Body of pancreas (tissue), 4 donors: ENCODE measurements around the gene NMNAT3. TPM values are rescaled to one million over a fixed set of nuclear protein-coding genes. Genes with fewer than 3 reads are reported as not detected.

Source experiments
- ATAC-seq: fragments of 150-250 bp; one replicate; pipeline ENCODE4 v1.9.1; 2016
- DNase-seq, 4 donors: peaks; one replicate each; pipeline ENCODE4 v3.0.0-alpha.2; 2019
- H3K27ac ChIP-seq, 4 donors: fragments of 200-600 bp; sonication (generic); 1 replicate in 3 of 4; 2 replicates in 1 of 4; pipeline versions ENCODE4 v1.5.1 to v1.6.1; 2016 to 2019; ENCODE audit warnings: mild to moderate bottlenecking in 1 of 4, mixed read lengths in 1 of 4, moderate library complexity in 1 of 4
- H3K27me3 ChIP-seq, 2 donors: fragments of 200-600 bp; sonication (generic); one replicate each; pipeline ENCODE4 v1.6.0; 2016; ENCODE audit warnings: mild to moderate bottlenecking in 1 of 2
- H3K36me3 ChIP-seq, 2 donors: fragments of 200-600 bp; sonication (generic); replicated peaks in 1 of 2; 2 replicates each; pipeline ENCODE4 v1.5.1; 2016; ENCODE audit warnings: low read depth in 2 of 2; ENCODE audit not compliant: insufficient read depth in 1 of 2
- H3K4me1 ChIP-seq: fragments of 200-600 bp; sonication (generic); one replicate; pipeline ENCODE4 v1.6.0; 2016
- H3K4me3 ChIP-seq, 2 donors: fragments of 200-600 bp; sonication (generic); 1 replicate in 1 of 2; 2 replicates in 1 of 2; pipeline ENCODE4 v1.5.1; 2016 to 2019
- H3K9me3 ChIP-seq, 3 donors: fragments of 200-600 bp; sonication (generic); 1 replicate in 2 of 3; 2 replicates in 1 of 3; pipeline ENCODE4 v1.5.1; 2016
- POLR2A ChIP-seq, 3 donors: fragments of 450-650 bp; IDR thresholded peaks; one replicate each; pipeline ENCODE4 v1.6.1; 2016; ENCODE audit warnings: antibody characterized with exemption in 3 of 3, mild to moderate bottlenecking in 2 of 3
- WGBS, 2 donors: methylation state at CpG; one replicate each; pipeline ENCODE4 v1.1.5; 2017; 5-methylcytosine and 5-hydroxymethylcytosine counted together
- intact Hi-C: fragments of 100-400 bp; cut with DNase I; formaldehyde crosslinking; loops from one replicate; pipeline ENCODE4 v1.15.1; 2023
- total RNA-seq, 2 donors: library from RNA; depleted of rRNA; stranded (reverse); fragments of >200 nt; gene quantifications; one replicate each; pipeline ENCODE4 v1.1.0, GENCODE V29; 2016
- TF ChIP-seq, protein P1 (sequence below), 7 experiments: fragments of 450-650 bp in 4 of 7; fragments of 200-600 bp in 3 of 7; sonication (generic) in 3 of 7; IDR thresholded peaks; one replicate each; pipeline ENCODE4 v1.5.1; 2016 to 2019; ENCODE audit warnings: antibody characterized with exemption in 7 of 7

NMNAT3 gene
- total RNA-seq, 2 donors from 2014 or later, result 5.7 to 12.9 TPM

DNA sequence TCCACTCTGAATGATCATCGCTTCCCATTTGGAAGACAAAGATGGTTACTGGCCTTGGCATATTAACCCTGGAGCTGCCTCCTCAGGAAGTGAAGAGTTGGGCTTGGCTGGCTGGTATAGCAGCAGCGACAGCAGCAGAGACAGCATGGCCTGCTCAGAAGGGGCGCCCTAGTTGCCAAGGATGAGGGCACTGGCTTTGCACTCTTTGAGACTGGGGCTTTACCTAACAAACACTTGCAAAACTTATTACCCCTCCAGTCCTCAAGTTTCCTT, 69.7 kb downstream of the NMNAT3 start:
- Histone ChIP-seq H3K27me3 (no peaks in the 10 kb centered on the region), H3K9me3 (no peaks in the 10 kb centered on the region), H3K36me3 (no peaks in the 10 kb centered on the region), H3K4me1 (no peaks in the 10 kb centered on the region), H3K27ac (no peak overlapping the region), H3K4me3 (no peak overlapping the region)
- 94% methylated on average over 3 of the region's 3 CpGs for WGBS, 2 donors
- TF ChIP-seq, protein P1, sequence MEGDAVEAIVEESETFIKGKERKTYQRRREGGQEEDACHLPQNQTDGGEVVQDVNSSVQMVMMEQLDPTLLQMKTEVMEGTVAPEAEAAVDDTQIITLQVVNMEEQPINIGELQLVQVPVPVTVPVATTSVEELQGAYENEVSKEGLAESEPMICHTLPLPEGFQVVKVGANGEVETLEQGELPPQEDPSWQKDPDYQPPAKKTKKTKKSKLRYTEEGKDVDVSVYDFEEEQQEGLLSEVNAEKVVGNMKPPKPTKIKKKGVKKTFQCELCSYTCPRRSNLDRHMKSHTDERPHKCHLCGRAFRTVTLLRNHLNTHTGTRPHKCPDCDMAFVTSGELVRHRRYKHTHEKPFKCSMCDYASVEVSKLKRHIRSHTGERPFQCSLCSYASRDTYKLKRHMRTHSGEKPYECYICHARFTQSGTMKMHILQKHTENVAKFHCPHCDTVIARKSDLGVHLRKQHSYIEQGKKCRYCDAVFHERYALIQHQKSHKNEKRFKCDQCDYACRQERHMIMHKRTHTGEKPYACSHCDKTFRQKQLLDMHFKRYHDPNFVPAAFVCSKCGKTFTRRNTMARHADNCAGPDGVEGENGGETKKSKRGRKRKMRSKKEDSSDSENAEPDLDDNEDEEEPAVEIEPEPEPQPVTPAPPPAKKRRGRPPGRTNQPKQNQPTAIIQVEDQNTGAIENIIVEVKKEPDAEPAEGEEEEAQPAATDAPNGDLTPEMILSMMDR (IDR thresholded peaks at IDR 0.05), result no peak
- no peak for TF ChIP-seq POLR2A (IDR thresholded peaks at IDR 0.05)
- intact Hi-C loops, result no loop called here
- no peak for DNase-seq
- ATAC-seq, result no peak

DNA sequence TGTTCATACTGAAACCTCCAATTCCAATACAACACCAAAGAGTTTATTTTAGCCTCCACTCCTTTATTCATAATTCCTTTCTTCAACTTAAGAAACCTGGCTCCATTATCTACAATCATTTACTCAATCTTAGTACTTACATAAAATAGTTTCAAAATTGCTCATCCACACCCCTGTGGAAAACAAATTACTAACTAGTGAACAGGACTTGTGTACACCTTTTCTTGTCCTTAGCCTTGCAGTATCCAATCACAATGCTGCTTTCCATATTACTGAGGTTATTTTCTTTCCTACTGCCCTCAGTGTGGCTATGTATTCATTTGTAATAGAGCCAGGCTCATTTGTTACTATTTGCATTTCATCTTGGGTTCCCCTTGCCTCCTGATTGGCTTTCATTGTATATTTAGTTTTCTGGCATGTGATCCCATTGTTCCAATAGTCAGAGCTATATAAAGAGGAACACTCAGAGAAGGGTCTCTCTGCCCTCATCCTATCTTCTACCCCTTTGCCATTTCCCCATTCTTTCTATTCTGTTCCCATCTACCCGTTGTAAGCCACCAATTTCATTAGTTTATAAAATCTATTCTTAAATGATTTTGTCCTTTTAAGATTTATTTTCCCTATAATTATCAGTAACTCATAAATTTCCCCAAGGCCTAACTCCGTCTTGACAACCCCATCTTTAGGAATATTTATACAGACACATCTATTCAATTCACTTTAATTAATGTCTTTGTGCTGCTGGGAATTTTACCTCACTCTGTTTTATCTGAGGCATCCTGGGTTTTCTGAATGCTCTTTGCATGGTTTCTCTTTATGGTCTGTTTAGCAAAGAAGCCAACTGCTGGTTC, 70.3 kb downstream of the NMNAT3 start:
- TF ChIP-seq, protein P1 (IDR thresholded peaks at IDR 0.05), result no peak
- TF ChIP-seq POLR2A (IDR thresholded peaks at IDR 0.05), result no peak

DNA sequence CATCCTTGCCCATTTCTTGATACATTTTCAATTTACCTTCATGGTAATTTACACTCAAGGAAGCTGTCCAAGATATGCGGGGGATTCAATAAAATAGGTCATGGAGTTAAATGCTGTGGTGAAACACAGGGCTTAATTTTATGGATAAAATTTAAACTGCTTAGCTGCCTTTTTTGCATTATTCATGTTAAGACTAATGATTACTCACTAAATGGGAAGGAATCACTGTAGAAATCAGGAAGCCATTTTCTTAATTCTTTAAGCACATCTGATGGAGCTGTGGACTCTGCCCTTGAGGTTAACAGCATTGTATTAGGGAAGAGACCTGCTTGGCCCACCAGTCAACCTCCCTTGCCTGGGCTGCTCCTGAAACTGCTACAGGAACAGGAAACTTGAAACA, 75.8 kb downstream of the NMNAT3 start:
- Histone ChIP-seq H3K27me3 (no peaks in the 10 kb centered on the region), H3K4me3 (no peak overlapping the region), H3K9me3 (no peaks in the 10 kb centered on the region), H3K27ac (no peak overlapping the region), H3K36me3 (no peaks in the 10 kb centered on the region), H3K4me1 (peaks cover 10% of the 10 kb centered on the region)
- ATAC-seq, result no peak
- WGBS, 2 donors, result 88 to 97% methylated on average over 1 of the region's 1 CpG
- DNase-seq, result no peak
- intact Hi-C loops, result no loop called here
- TF ChIP-seq POLR2A (IDR thresholded peaks at IDR 0.05), result no peak
- TF ChIP-seq, protein P1 (IDR thresholded peaks at IDR 0.05), result no peak

More for the DNA sequence above, 70.3 kb downstream of the NMNAT3 start:
- 93 to 96% methylated on average over 2 of the region's 2 CpGs for WGBS, 2 donors
- no peaks in the 10 kb centered on the region for H3K4me1 ChIP-seq
- H3K9me3 ChIP-seq, result no peaks in the 10 kb centered on the region
- ATAC-seq (no peak), DNase-seq (no peak)
- H3K4me3 ChIP-seq, result no peak overlapping the region
- no peaks in the 10 kb centered on the region for H3K27me3 ChIP-seq
- H3K36me3 ChIP-seq, result no peaks in the 10 kb centered on the region
- intact Hi-C loops, result no loop called here
- H3K27ac ChIP-seq, result no peak overlapping the region

DNA sequence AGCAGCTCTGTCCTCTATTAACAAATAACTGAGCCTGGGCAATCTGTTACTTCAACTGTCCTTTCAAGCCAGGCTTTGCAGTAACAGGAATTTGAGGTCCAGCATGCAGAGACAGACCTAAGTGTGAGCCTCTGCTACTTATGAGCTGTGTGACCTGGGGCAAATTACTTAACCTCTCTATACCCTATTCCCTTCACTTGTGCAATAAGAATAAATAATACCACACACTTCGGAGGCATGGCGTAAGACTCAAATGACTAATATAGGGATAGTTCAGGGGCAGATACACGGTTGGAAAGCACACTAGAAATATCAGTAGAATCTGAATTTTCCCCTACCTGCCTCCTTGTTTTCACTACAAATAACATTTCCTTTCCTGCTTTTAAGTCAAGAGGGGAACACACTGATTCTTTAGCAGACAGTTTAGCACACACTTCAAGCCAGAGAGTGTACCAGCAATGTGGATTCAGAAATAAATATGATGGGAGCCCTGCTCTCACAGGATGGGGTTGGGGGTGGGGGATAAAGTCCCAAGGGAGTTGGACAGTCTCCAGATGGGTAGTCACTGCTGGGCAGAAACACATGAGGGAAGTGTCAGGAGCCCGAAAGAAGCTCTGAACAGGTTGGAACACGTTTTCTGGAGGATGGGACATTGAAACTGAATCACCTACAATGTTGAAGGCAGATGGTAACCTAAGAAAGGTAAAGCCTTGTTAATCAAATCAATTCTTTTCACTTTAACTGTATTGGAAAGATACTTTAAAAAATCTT, 76.4 kb downstream of the NMNAT3 start:
- 71 to 76% methylated on average over 5 of the region's 5 CpGs for WGBS, 2 donors
- DNase-seq, result no peak
- Histone ChIP-seq H3K4me3 (no peak overlapping the region), H3K27me3 (no peaks in the 10 kb centered on the region), H3K36me3 (no peaks in the 10 kb centered on the region), H3K9me3 (no peaks in the 10 kb centered on the region), H3K4me1 (peaks cover 13% of the 10 kb centered on the region), H3K27ac (no peak overlapping the region)
- no peak for ATAC-seq
- intact Hi-C loops, result no loop called here
- no peak for TF ChIP-seq POLR2A (IDR thresholded peaks at IDR 0.05)
- TF ChIP-seq, protein P1 (IDR thresholded peaks at IDR 0.05), result no peak
